Mesenchymal stem cell (in vitro differentiated cells and primary cell): Measurements from ENCODE around the gene BLVRB.

Experiments used
- DNase-seq: peaks from one replicate; pipeline ENCODE4 v3.0.0-alpha.2; 2013
- H2AFZ ChIP-seq: one replicate; pipeline ENCODE4 v1.6.1; 2013; ENCODE audit warnings: low read depth, mild to moderate bottlenecking, control low read depth, inconsistent platforms, low read length, moderate library complexity
- H2AK5ac ChIP-seq: 2 replicates; pipeline ENCODE4 v1.6.1; 2013; ENCODE audit warnings: low read length, moderate library complexity, mild to moderate bottlenecking, inconsistent platforms; ENCODE audit not compliant: severe bottlenecking
- H2BK120ac ChIP-seq: one replicate; pipeline ENCODE4 v1.6.1; 2013; ENCODE audit warnings: low read depth, mild to moderate bottlenecking, inconsistent platforms, low read length, moderate library complexity
- H2BK12ac ChIP-seq, 2 experiments: one replicate each; pipeline ENCODE4 v1.6.1; 2013; ENCODE audit warnings: inconsistent platforms in 2 of 2, low read length in 2 of 2, mild to moderate bottlenecking in 2 of 2, moderate library complexity in 2 of 2, control low read depth in 1 of 2
- H2BK15ac ChIP-seq: one replicate; pipeline ENCODE4 v1.6.1; 2013; ENCODE audit warnings: mild to moderate bottlenecking, low read depth, inconsistent platforms; ENCODE audit not compliant: poor library complexity, severe bottlenecking
- H2BK5ac ChIP-seq: 2 replicates; pipeline ENCODE4 v1.6.1; 2013; ENCODE audit warnings: low read depth, mild to moderate bottlenecking, low read length, control low read depth, inconsistent platforms; ENCODE audit not compliant: poor library complexity, severe bottlenecking
- H3K14ac ChIP-seq, 2 experiments: one replicate each; pipeline ENCODE4 v1.6.1; 2013; ENCODE audit warnings: inconsistent platforms in 2 of 2, low read length in 2 of 2, control low read depth in 1 of 2, mild to moderate bottlenecking in 1 of 2, moderate library complexity in 1 of 2
- H3K18ac ChIP-seq, 2 experiments: one replicate each; pipeline ENCODE4 v1.6.1; 2013; ENCODE audit warnings: inconsistent platforms in 2 of 2, low read length in 2 of 2, control low read depth in 1 of 2, low read depth in 1 of 2, mild to moderate bottlenecking in 1 of 2
- H3K23ac ChIP-seq, 2 experiments: one replicate each; pipeline ENCODE4 v1.6.1; 2013; ENCODE audit warnings: inconsistent platforms in 2 of 2, low read length in 2 of 2, mild to moderate bottlenecking in 2 of 2, moderate library complexity in 2 of 2, control low read depth in 1 of 2
- H3K27ac ChIP-seq: 2 replicates; pipeline ENCODE4 v1.5.1; 2013; ENCODE audit warnings: mild to moderate bottlenecking, moderate library complexity, low read length, control low read depth, inconsistent platforms; ENCODE audit not compliant: poor library complexity, severe bottlenecking
- H3K27me3 ChIP-seq, 2 experiments: 2 replicates each; pipeline versions ENCODE4 v1.6.1 to v1.7.0; 2013; ENCODE audit warnings: low read length in 2 of 2, mild to moderate bottlenecking in 2 of 2, moderate library complexity in 2 of 2, control low read depth in 1 of 2, inconsistent platforms in 1 of 2; ENCODE audit not compliant: control insufficient read depth in 1 of 2, insufficient read depth in 1 of 2
- H3K36me3 ChIP-seq, 2 experiments: 2 replicates each; pipeline versions ENCODE4 v1.6.1 to v1.7.0; 2013; ENCODE audit warnings: low read length in 2 of 2, control low read depth in 1 of 2, inconsistent platforms in 1 of 2, low read depth in 1 of 2, mild to moderate bottlenecking in 1 of 2; ENCODE audit not compliant: insufficient read depth in 2 of 2, control insufficient read depth in 1 of 2
- H3K4ac ChIP-seq, 2 experiments: one replicate each; pipeline ENCODE4 v1.6.1; 2013; ENCODE audit warnings: inconsistent platforms in 2 of 2, low read length in 2 of 2, mild to moderate bottlenecking in 2 of 2, moderate library complexity in 2 of 2, control low read depth in 1 of 2, low read depth in 1 of 2
- H3K4me1 ChIP-seq: 2 replicates; pipeline ENCODE4 v1.6.1; 2013; ENCODE audit warnings: low read depth, low read length, control low read depth; ENCODE audit not compliant: control insufficient read depth, insufficient read depth
- H3K4me2 ChIP-seq: 2 replicates; pipeline ENCODE4 v1.6.1; 2013; ENCODE audit warnings: low read length, mild to moderate bottlenecking, inconsistent platforms; ENCODE audit not compliant: poor library complexity, severe bottlenecking
- H3K4me3 ChIP-seq, 2 experiments: 2 replicates each; pipeline versions ENCODE4 v1.5.1 to v1.7.0; 2013; ENCODE audit warnings: low read length in 2 of 2, mild to moderate bottlenecking in 2 of 2, control low read depth in 1 of 2, low read depth in 1 of 2; ENCODE audit not compliant: insufficient read depth in 1 of 2
- H3K79me1 ChIP-seq: replicated peaks from 2 replicates; pipeline ENCODE4 v1.6.1; 2013; ENCODE audit warnings: mild to moderate bottlenecking, control low read depth, low read length, inconsistent platforms; ENCODE audit not compliant: poor library complexity, severe bottlenecking
- H3K9ac ChIP-seq: 2 replicates; pipeline ENCODE4 v1.7.0; 2013; ENCODE audit warnings: mild to moderate bottlenecking, low read length, moderate library complexity
- H3K9me3 ChIP-seq: 2 replicates; pipeline ENCODE4 v1.7.0; 2013; ENCODE audit warnings: mild to moderate bottlenecking, low read length; ENCODE audit not compliant: control insufficient read depth
- H4K8ac ChIP-seq: one replicate; pipeline ENCODE4 v1.6.1; 2013; ENCODE audit warnings: inconsistent platforms, mild to moderate bottlenecking, low read length, moderate library complexity
- H4K91ac ChIP-seq: one replicate; pipeline ENCODE4 v1.6.1; 2013; ENCODE audit warnings: mild to moderate bottlenecking, low read length, inconsistent platforms
- WGBS: methylation state at CpG from one replicate; pipeline ENCODE4 v1.1.7; 2013; ENCODE audit warnings: mixed read lengths; 5-methylcytosine and 5-hydroxymethylcytosine counted together

BLVRB gene

GRCh38 chr19:40445780-40446262 is 19.7 kb downstream of the BLVRB start:
- Histone ChIP-seq H3K4me3 (no peak overlapping the region), H4K91ac (no peak overlapping the region), H3K27me3 (no peaks in the 10 kb centered on the region), H2BK12ac (peak overlapping the region in 1 of 2 experiments; percentile 60), H3K4ac (peak overlapping the region in 1 of 2 experiments; percentile 37), H3K79me1 (peaks cover 2% of the 10 kb centered on the region), H3K9me3 (no peaks in the 10 kb centered on the region), H2BK120ac (no peak overlapping the region), H3K27ac (no peak overlapping the region), H3K23ac (peak overlapping the region in 1 of 2 experiments; percentile 72), H3K4me1 (peaks cover 17% of the 10 kb centered on the region), H2AK5ac (peak overlapping the region; percentile 88), H2AFZ (no peak overlapping the region), H2BK15ac (no peak overlapping the region), H2BK5ac (no peak overlapping the region), H3K9ac (peak overlapping the region; percentile 15), H3K36me3 (peaks cover 25 to 33% of the 10 kb centered on the region in 2 experiments), H4K8ac (no peak overlapping the region), H3K14ac (no peak overlapping the region), H3K4me2 (no peak overlapping the region), H3K18ac (peak overlapping the region in 1 of 2 experiments; percentile 82)
- 60% methylated on average over 9 of the region's 9 CpGs for WGBS
- peak; percentile 52 for DNase-seq

DNA sequence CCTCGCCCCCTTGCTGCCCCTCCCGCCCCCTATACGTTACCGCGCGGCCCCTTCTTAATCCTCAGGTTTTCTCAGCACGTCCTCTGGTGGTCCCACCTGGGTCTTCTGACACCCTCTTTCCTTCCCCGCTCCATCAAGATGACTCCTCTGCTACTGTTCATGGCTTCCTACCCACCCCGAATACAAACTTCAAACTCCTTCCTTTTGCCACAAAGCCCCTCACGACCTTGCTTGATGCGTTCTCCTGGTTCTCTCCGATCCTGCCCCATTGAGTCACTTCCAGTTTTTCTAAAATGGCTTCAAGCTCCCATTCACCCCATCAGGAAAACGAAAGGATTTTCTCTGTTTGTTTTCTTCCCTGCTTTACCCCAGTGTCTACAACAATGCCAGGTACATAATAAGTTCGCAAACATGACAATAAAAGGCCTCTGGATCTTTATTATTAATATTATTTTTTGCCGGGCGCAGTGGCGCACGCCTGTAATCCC is 20.7 kb downstream of the BLVRB start:
- Histone ChIP-seq H3K18ac (peak overlapping the region; percentile 61 to 77), H2BK5ac (peak overlapping the region; percentile 81), H3K4me2 (peak overlapping the region; percentile 94), H2AFZ (peak overlapping the region; percentile 64), H3K9ac (peak overlapping the region; percentile 97), H2BK120ac (no peak overlapping the region), H3K14ac (no peak overlapping the region), H2BK12ac (no peak overlapping the region), H3K36me3 (peaks cover 34 to 40% of the 10 kb centered on the region in 2 experiments), H3K9me3 (no peaks in the 10 kb centered on the region), H3K23ac (no peak overlapping the region), H2AK5ac (no peak overlapping the region), H3K4me3 (peak overlapping the region; percentile 94 to 97), H2BK15ac (no peak overlapping the region), H4K8ac (peak overlapping the region; percentile 42), H3K27ac (peak overlapping the region; percentile 33), H3K79me1 (peaks cover 2% of the 10 kb centered on the region), H3K27me3 (no peaks in the 10 kb centered on the region), H3K4ac (peak overlapping the region in 1 of 2 experiments; percentile 67), H4K91ac (no peak overlapping the region), H3K4me1 (peaks cover 20% of the 10 kb centered on the region)
- WGBS = 31% methylated on average over 18 of the region's 18 CpGs
- no peak for DNase-seq

DNA sequence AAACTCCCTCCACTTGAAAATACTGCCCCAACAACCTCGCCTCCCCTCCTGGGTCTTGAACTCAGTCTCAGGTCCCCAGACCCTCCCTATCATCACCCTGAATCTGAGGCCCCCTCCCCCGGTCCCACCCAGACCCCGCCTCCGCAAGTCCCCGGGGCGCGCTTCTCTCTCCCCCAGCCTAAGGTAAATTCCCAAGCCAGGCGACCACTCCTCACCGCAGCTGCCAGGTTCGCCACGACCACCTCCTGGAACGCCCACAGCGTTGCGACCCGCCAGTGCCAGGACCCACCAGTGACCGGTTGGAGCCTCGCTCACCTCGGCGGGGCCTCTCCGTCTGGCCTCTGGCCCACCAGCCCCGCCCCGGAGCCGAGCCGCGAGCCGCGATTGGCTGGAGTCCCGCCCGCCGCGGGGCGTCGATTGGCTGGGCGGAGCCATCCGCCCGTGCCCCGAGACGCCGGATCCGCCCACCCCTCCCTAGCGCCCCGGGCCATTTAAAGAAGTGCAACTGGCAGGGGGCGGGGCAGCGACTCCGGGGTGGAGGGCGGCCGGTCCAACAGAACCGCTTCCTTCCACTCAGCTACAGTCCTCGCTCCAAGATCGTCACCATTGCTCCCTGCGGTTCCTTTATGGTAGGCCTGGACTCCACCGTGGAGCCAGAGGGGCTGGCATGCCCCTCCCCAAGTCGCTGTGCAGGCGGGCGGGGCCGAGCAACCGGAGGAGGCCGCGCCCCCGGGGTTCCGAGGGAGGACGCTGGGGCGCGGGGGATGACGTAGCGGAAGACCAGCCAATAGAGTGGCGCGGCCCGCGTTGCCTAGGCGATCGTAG is 21.3 kb downstream of the BLVRB start, which contains the start of gene SERTAD3:
Gene SERTAD3 (minus strand): TSS at position 336 of the 825 bp plus-strand sequence. CDS start 2,255 bp downstream, outside the sequence.
- Histone ChIP-seq H3K36me3 (peaks cover 38 to 42% of the 10 kb centered on the region in 2 experiments), H3K27ac (peak within 1 kb of the TSS; percentile 99), H2BK15ac (peak within 1 kb of the TSS; percentile 91), H3K4ac (peak within 1 kb of the TSS; percentile 97), H2BK5ac (peak within 1 kb of the TSS; percentile 95), H2BK120ac (peak within 1 kb of the TSS; percentile 95), H4K91ac (peak within 1 kb of the TSS; percentile 90), H4K8ac (peak within 1 kb of the TSS; percentile 69), H3K4me2 (peak within 1 kb of the TSS; percentile 94), H3K9me3 (no peaks in the 10 kb centered on the region), H3K23ac (peak within 1 kb of the TSS in 1 of 2 experiments; percentile 77), H2BK12ac (peak within 1 kb of the TSS in 1 of 2 experiments; percentile 68), H3K18ac (peak within 1 kb of the TSS; percentile 97 to 99), H2AK5ac (peak within 1 kb of the TSS; percentile 99), H3K9ac (peak within 1 kb of the TSS; percentile 97), H3K27me3 (no peaks in the 10 kb centered on the region), H3K4me1 (peaks cover 20% of the 10 kb centered on the region), H3K79me1 (peaks cover 5% of the 10 kb centered on the region), H3K14ac (peak within 1 kb of the TSS; percentile 79 to 89), H2AFZ (peak within 1 kb of the TSS; percentile 64), H3K4me3 (peak within 1 kb of the TSS; percentile 94 to 97)
- peak; percentile 96 for DNase-seq
- WGBS = under 1% methylated on average over 69 of the region's 72 CpGs
